ENCODE results near the gene ARHGEF28.

- TF ChIP-seq CTCF (IDR thresholded peaks at IDR 0.05; ENCODE audit: poor library complexity, severe bottlenecking): no peak
- no peak for TF ChIP-seq POLR2AphosphoS5 (IDR thresholded peaks at IDR 0.05)
These were observed 314.8 kb downstream of the ARHGEF28 start for GRCh38 chr5:73940801-73941200.

Data from neural cell (in vitro differentiated cells).